Keratinocyte (primary cell): Measurements from ENCODE around the gene FAM78B. TPM values are rescaled to one million over a fixed set of nuclear protein-coding genes. Genes with fewer than 3 reads are reported as not detected.

Source experiments
- DNase-seq: peaks from one replicate; pipeline ENCODE4 v3.0.0-alpha.2; 2011; ENCODE audit warnings: low read depth, missing footprints, low spot score
- FAIRE-seq: peaks from 2 replicates; lab custom pipeline; 2011; peaks lifted over from hg19 to GRCh38; lab: Jason Lieb, UNC
- H2AFZ ChIP-seq: 2 replicates; pipeline ENCODE4 v1.6.0; 2012; ENCODE audit warnings: low read length, control low read depth, inconsistent platforms; ENCODE audit not compliant: control insufficient read depth
- H3K27ac ChIP-seq: 2 replicates; pipeline ENCODE4 v1.5.1; 2011; ENCODE audit warnings: low read length; ENCODE audit not compliant: control insufficient read depth, insufficient read depth
- H3K27me3 ChIP-seq: 3 replicates; pipeline ENCODE4 v1.6.0; 2011; ENCODE audit warnings: low read length; ENCODE audit not compliant: control insufficient read depth, insufficient read depth; ENCODE audit errors: extremely low read depth
- H3K36me3 ChIP-seq, 2 experiments: 2 replicates in 1 of 2; 3 replicates in 1 of 2; pipeline ENCODE4 v1.5.1; 2011; ENCODE audit warnings: low read length in 2 of 2, mild to moderate bottlenecking in 1 of 2; ENCODE audit not compliant: control insufficient read depth in 2 of 2, insufficient read depth in 2 of 2; ENCODE audit errors: extremely low read depth in 1 of 2
- H3K4me1 ChIP-seq: 3 replicates; pipeline ENCODE4 v1.5.1; 2011; ENCODE audit warnings: low read length; ENCODE audit not compliant: control insufficient read depth, insufficient read depth; ENCODE audit errors: extremely low read depth
- H3K4me2 ChIP-seq: 3 replicates; pipeline ENCODE4 v1.6.0; 2011; ENCODE audit warnings: low read depth, low read length; ENCODE audit not compliant: control insufficient read depth, insufficient read depth; ENCODE audit errors: extremely low read depth
- H3K4me3 ChIP-seq, 3 experiments: fragments of 200-600 bp in 1 of 3; sonication (generic) in 1 of 3; 2 replicates in 2 of 3; 3 replicates in 1 of 3; pipeline ENCODE4 v1.5.1; 2011 to 2016; ENCODE audit warnings: low read length in 3 of 3, mild to moderate bottlenecking in 3 of 3, control low read depth in 2 of 3, inconsistent platforms in 1 of 3, low read depth in 1 of 3, mixed read lengths in 1 of 3, mixed run types in 1 of 3, moderate library complexity in 1 of 3; ENCODE audit not compliant: control insufficient read depth in 2 of 3, insufficient read depth in 2 of 3; ENCODE audit errors: extremely low read depth in 1 of 3
- H3K79me2 ChIP-seq: 2 replicates; pipeline ENCODE4 v1.6.0; 2012; ENCODE audit warnings: low read length; ENCODE audit not compliant: control insufficient read depth, insufficient read depth
- H3K9ac ChIP-seq: 3 replicates; pipeline ENCODE4 v1.6.0; 2011; ENCODE audit warnings: low read length; ENCODE audit not compliant: control insufficient read depth, insufficient read depth; ENCODE audit errors: extremely low read depth
- H3K9me1 ChIP-seq: 3 replicates; pipeline ENCODE4 v1.6.0; 2011; ENCODE audit warnings: low read length; ENCODE audit not compliant: control insufficient read depth, insufficient read depth; ENCODE audit errors: extremely low read depth
- H3K9me3 ChIP-seq: 2 replicates; pipeline ENCODE4 v1.5.1; 2012; ENCODE audit warnings: low read depth, low read length; ENCODE audit not compliant: control insufficient read depth
- H4K20me1 ChIP-seq: 3 replicates; pipeline ENCODE4 v1.6.0; 2011; ENCODE audit warnings: low read length; ENCODE audit not compliant: control insufficient read depth, insufficient read depth; ENCODE audit errors: extremely low read depth
- CTCF ChIP-seq, 3 experiments: IDR thresholded peaks in 1 of 3; conservative IDR thresholded peaks in 1 of 3; optimal IDR thresholded peaks in 1 of 3; 2 replicates in 2 of 3; 3 replicates in 1 of 3; pipeline versions ENCODE3 to v1.5.1; 2011; ENCODE audit warnings: low read length in 3 of 3, mild to moderate bottlenecking in 3 of 3, moderate library complexity in 2 of 3, control low read depth in 1 of 3, inconsistent platforms in 1 of 3; ENCODE audit not compliant: insufficient read depth in 2 of 3; ENCODE audit errors: extremely low read depth in 1 of 3
- EZH2 ChIP-seq: IDR thresholded peaks from one replicate; pipeline ENCODE4 v1.6.1; 2012; ENCODE audit warnings: inconsistent platforms, mild to moderate bottlenecking, low read length, moderate library complexity
- dilution Hi-C: fragments of 300-500 bp; cut with MboI; formaldehyde crosslinking; loops from one replicate; pipeline ENCODE4 v1.7.0; 2020; ENCODE audit warnings: low sequenced_read_pairs; ENCODE audit not compliant: extremely low pct_ligation_motif_present
- polyA plus RNA-seq, 5 experiments: library from polyadenylated mRNA; depleted of rRNA in 3 of 5; stranded (reverse) in 3 of 5; stranded (forward) in 1 of 5; unstranded in 1 of 5; fragments of >200 nt; gene quantifications; 1 replicate in 1 of 5; 2 replicates in 3 of 5; 3 replicates in 1 of 5; pipeline versions ENCODE4 v1.2.1 to v1.2.3, GENCODE V29; 2011 to 2012; ENCODE audit warnings: missing spikeins in 2 of 5, low read depth in 1 of 5, low replicate concordance in 1 of 5

The FAM78B gene
- polyA plus RNA-seq, 1 donor (not counting 4 experiments of a cell fraction or from before 2014, with no cell fraction given) = 0.07 TPM

- no peak for FAIRE-seq
- no peak overlapping the region for H2AFZ ChIP-seq
Measured at GRCh38 chr1:166053395-166053794, 113.4 kb downstream of the FAM78B start.

GRCh38 chr1:166040202-166040997 is 126.4 kb downstream of the FAM78B start:
- H3K79me2 ChIP-seq = no peaks in the 10 kb centered on the region
- dilution Hi-C loops = no loop called here
- DNase-seq (no peak), FAIRE-seq (no peak)
- no peaks in the 10 kb centered on the region for H3K4me1 ChIP-seq
- no peak for TF ChIP-seq CTCF (optimal IDR thresholded peaks at IDR 0.05 in 1 of 3, IDR thresholded peaks at IDR 0.05 in 1 of 3, conservative IDR thresholded peaks at IDR 0.05 in 1 of 3; ENCODE audit: extremely low read depth in 1 of 3, insufficient read depth in 2 of 3, low read length in 3 of 3)
- H3K9me1 ChIP-seq = no peaks in the 10 kb centered on the region
- H3K9ac ChIP-seq = no peak overlapping the region
- H3K27me3 ChIP-seq = no peaks in the 10 kb centered on the region
- H4K20me1 ChIP-seq = no peaks in the 10 kb centered on the region
- no peak overlapping the region for H3K27ac ChIP-seq
- no peak overlapping the region for H3K4me3 ChIP-seq
- no peak overlapping the region for H3K4me2 ChIP-seq
- no peaks in the 10 kb centered on the region for H3K36me3 ChIP-seq
- H3K9me3 ChIP-seq = no peaks in the 10 kb centered on the region
- H2AFZ ChIP-seq = no peak overlapping the region

More at GRCh38 chr1:166053395-166053794, 113.4 kb downstream of the FAM78B start:
- Histone ChIP-seq H3K9ac (no peak overlapping the region), H3K9me1 (no peaks in the 10 kb centered on the region), H3K4me3 (no peak overlapping the region), H3K36me3 (no peaks in the 10 kb centered on the region), H3K27ac (no peak overlapping the region), H4K20me1 (no peaks in the 10 kb centered on the region), H3K4me1 (no peaks in the 10 kb centered on the region), H3K27me3 (no peaks in the 10 kb centered on the region), H3K4me2 (no peak overlapping the region), H3K9me3 (no peaks in the 10 kb centered on the region), H3K79me2 (no peaks in the 10 kb centered on the region)
- DNase-seq = no peak
- TF ChIP-seq EZH2 = no peak
- TF ChIP-seq CTCF (optimal IDR thresholded peaks at IDR 0.05 in 1 of 3, IDR thresholded peaks at IDR 0.05 in 1 of 3, conservative IDR thresholded peaks at IDR 0.05 in 1 of 3; ENCODE audit: extremely low read depth in 1 of 3, insufficient read depth in 2 of 3, low read length in 3 of 3) = no peak
- dilution Hi-C loops = no loop called here
